GM12878 (cell line): ENCODE data around the gene XPO5. TPM values are rescaled to one million over a fixed set of nuclear protein-coding genes. Genes with fewer than 3 reads are reported as not detected.

Experiments used
- ATAC-seq: fragments of 200-7000 bp; cut with Tn5 transposase; 3 replicates; pipeline ENCODE4 v1.9.1; 2020; ENCODE audit warnings: mild to moderate bottlenecking, moderate library complexity
- BruUV-seq: library from RNA; stranded (reverse); fragments of 400-500 nt; replicated peaks from 2 replicates; lab custom pipeline; 2021; lab: Mats Ljungman, UMichigan
- CTCF ChIA-PET: fragments of 300-600 bp; sonication (Branson Sonifier 250); formaldehyde crosslinking; extraction: SDS; loops from one replicate; lab custom pipeline; 2021; ENCODE audit warnings: inconsistent platforms; lab: Yijun Ruan, JAX
- POLR2A ChIA-PET: fragments of 350-600 bp; formaldehyde crosslinking; extraction: SDS; loops from one replicate; lab custom pipeline; 2021; ENCODE audit warnings: inconsistent platforms; lab: Charles Lee
- RAD21 ChIA-PET: fragments of 300-600 bp; sonication (Branson Sonifier 250); formaldehyde crosslinking; loops from one replicate; lab custom pipeline; 2023; ENCODE audit warnings: antibody characterized with exemption; ENCODE audit not compliant: unreplicated experiment; lab: Charles Lee
- SMC1A ChIA-PET: fragments of 300-600 bp; sonication (Branson Sonifier 250); formaldehyde crosslinking; loops from one replicate; lab custom pipeline; 2023; ENCODE audit not compliant: unreplicated experiment, uncharacterized antibody; lab: Charles Lee
- DNase-seq: peaks from one replicate; pipeline ENCODE4 v3.0.0-alpha.2; 2011; ENCODE audit warnings: low read depth, low spot score
- FAIRE-seq: peaks from 3 replicates; lab custom pipeline; 2011; peaks lifted over from hg19 to GRCh38; lab: Jason Lieb, UNC
- H2AFZ ChIP-seq: 2 replicates; pipeline ENCODE4 v1.6.0; 2011; ENCODE audit warnings: low read depth, low read length, control low read depth; ENCODE audit not compliant: control insufficient read depth
- H3K27ac ChIP-seq: 2 replicates; pipeline ENCODE4 v1.5.1; 2011; ENCODE audit warnings: control low read depth; ENCODE audit not compliant: control insufficient read depth, insufficient read depth
- H3K27me3 ChIP-seq, 2 experiments: replicated peaks in 1 of 2; 2 replicates each; pipeline versions ENCODE4 v1.6.0 to v1.6.1; 2011; ENCODE audit warnings: low read length in 1 of 2; ENCODE audit not compliant: control insufficient read depth in 2 of 2, insufficient read depth in 2 of 2
- H3K36me3 ChIP-seq, 2 experiments: 2 replicates each; pipeline ENCODE4 v1.5.1; 2011; ENCODE audit warnings: low read length in 1 of 2; ENCODE audit not compliant: control insufficient read depth in 2 of 2, insufficient read depth in 2 of 2
- H3K4me1 ChIP-seq: 2 replicates; pipeline ENCODE4 v1.6.1; 2011; ENCODE audit warnings: mild to moderate bottlenecking, low read length, moderate library complexity, mixed read lengths; ENCODE audit not compliant: control insufficient read depth, insufficient read depth
- H3K4me2 ChIP-seq: 2 replicates; pipeline ENCODE4 v1.6.0; 2011; ENCODE audit warnings: control low read depth; ENCODE audit not compliant: control insufficient read depth, insufficient read depth
- H3K4me3 ChIP-seq: fragments of 200-600 bp; sonication (generic); 2 replicates; pipeline ENCODE4 v1.5.1; 2016
- H3K79me2 ChIP-seq: 2 replicates; pipeline ENCODE4 v1.6.0; 2011; ENCODE audit warnings: low read length; ENCODE audit not compliant: control insufficient read depth, insufficient read depth
- H3K9ac ChIP-seq: 2 replicates; pipeline ENCODE4 v1.8.0; 2011; ENCODE audit warnings: low read length, control low read depth, mixed read lengths; ENCODE audit not compliant: control insufficient read depth, insufficient read depth
- H3K9me3 ChIP-seq: replicated peaks from 3 replicates; pipeline ENCODE4 v1.5.1; 2011; ENCODE audit warnings: mild to moderate bottlenecking, low read length; ENCODE audit not compliant: control insufficient read depth, insufficient read depth
- H4K20me1 ChIP-seq: 2 replicates; pipeline ENCODE4 v1.6.0; 2011; ENCODE audit not compliant: control insufficient read depth, insufficient read depth
- KLF5 ChIP-seq: fragments of 450-650 bp; IDR thresholded peaks from 2 replicates; pipeline ENCODE4 v1.6.1; 2014; ENCODE audit warnings: mild to moderate bottlenecking; ENCODE audit not compliant: partially characterized antibody
- POLR2A ChIP-seq: IDR thresholded peaks from 2 replicates; pipeline ENCODE4 v1.6.1; 2011; ENCODE audit warnings: low read depth, mild to moderate bottlenecking, low read length
- RCOR1 ChIP-seq: conservative IDR thresholded peaks from 2 replicates; pipeline ENCODE4 v1.6.1; 2012; ENCODE audit warnings: low read depth, low read length, improper control_type of control experiment
- TCF3 ChIP-seq: IDR thresholded peaks from 2 replicates; pipeline ENCODE4 v1.6.1; 2012; ENCODE audit warnings: low read depth, mild to moderate bottlenecking, low read length, borderline replicate concordance; ENCODE audit not compliant: insufficient read depth
- USF2 ChIP-seq: IDR thresholded peaks from 2 replicates; pipeline ENCODE4 v1.6.1; 2011; ENCODE audit warnings: low read depth, low read length, improper control_type of control experiment, borderline replicate concordance
- WGBS: methylation state at CpG from one replicate; pipeline ENCODE4 v1.1.6; 2016; ENCODE audit warnings: low lambda C conversion rate; ENCODE audit not compliant: insufficient replicate concordance, insufficient coverage; ENCODE audit errors: missing lambda C conversion rate; 5-methylcytosine and 5-hydroxymethylcytosine counted together
- in situ Hi-C: fragments of 300-500 bp; cut with MboI; formaldehyde crosslinking; loops from 9 replicates; pipeline ENCODE4 v1.14.3; 2018; ENCODE audit warnings: mixed read lengths
- intact Hi-C: fragments of 100-400 bp; cut with micrococcal nuclease; formaldehyde crosslinking; loops from one replicate; pipeline ENCODE4 v1.14.2; 2022; ENCODE audit not compliant: unreplicated experiment
- polyA plus RNA-seq, 11 experiments: library from polyadenylated mRNA; depleted of rRNA in 4 of 11; unstranded in 6 of 11; stranded (reverse) in 5 of 11; fragments of >200 nt; fragmentation: Nextera tagmentation in 4 of 11; fragmentation: Illumina TruSeq in 1 of 11; extraction: Ambion mirVana in 4 of 11; extraction: Trizol in 1 of 11; gene quantifications; 1 replicate in 1 of 11; 2 replicates in 10 of 11; pipeline versions ENCODE4 v1.2.1 to v1.2.3, GENCODE V29; 2011 to 2016; ENCODE audit warnings: inconsistent platforms in 2 of 11, missing spikeins in 2 of 11, low read depth in 1 of 11
- total RNA-seq, 4 experiments: library from RNA; depleted of rRNA in 3 of 4; stranded (reverse); fragments of >200 nt in 3 of 4; fragmentation: Illumina TruSeq in 1 of 4; extraction: Trizol in 1 of 4; gene quantifications; 2 replicates each; pipeline versions ENCODE4 v1.2.1 to v1.2.3, GENCODE V29; 2013 to 2021

Gene XPO5
- total and polyA plus RNA-seq, 10 of the 15 experiments (the other 5 are each of a cell fraction or from before 2014, with no cell fraction given), result 11.3 to 76.0 (median 41.6) TPM

GRCh38 chr6:43623880-43624785 is 48.3 kb upstream of the XPO5 start:
- no peak overlapping the region for H3K27ac ChIP-seq
- RAD21 ChIA-PET, result no interaction called here
- peaks cover 22% of the 10 kb centered on the region for H3K79me2 ChIP-seq
- CTCF ChIA-PET, result interaction anchor here (1.0 kb wide), 1 partner anchor 142 kb away, joined by 3 read pairs; no protein-coding TSS in a partner anchor
- H2AFZ ChIP-seq, result no peak overlapping the region
- no peaks in the 10 kb centered on the region for H4K20me1 ChIP-seq
- H3K9me3 ChIP-seq, result no peaks in the 10 kb centered on the region
- DNase-seq (no peak), ATAC-seq (no peak), FAIRE-seq (no peak)
- H3K9ac ChIP-seq, result no peak overlapping the region
- H3K36me3 ChIP-seq, result peaks cover 20 to 53% of the 10 kb centered on the region in 2 experiments
- WGBS, result 94% methylated on average over 12 of the region's 12 CpGs
- no peak for TF ChIP-seq TCF3
- TF ChIP-seq RCOR1, result no peak
- 0 out of 2 replicates have a peak, but pooled peaks have one; percentile 36 for TF ChIP-seq POLR2A
- TF ChIP-seq USF2, result no peak
- no peak for TF ChIP-seq KLF5
- SMC1A ChIA-PET, result no interaction called here
- in situ Hi-C loops, result no loop called here
- POLR2A ChIA-PET, result interaction anchor here (0.6 kb wide), 1 partner anchor 51 kb away, joined by 3 read pairs; no protein-coding TSS in a partner anchor
- H3K4me1 ChIP-seq, result peaks cover 9% of the 10 kb centered on the region
- BruUV-seq, result no TSS peak
- no peak overlapping the region for H3K4me3 ChIP-seq
- H3K27me3 ChIP-seq, result no peaks in the 10 kb centered on the region
- H3K4me2 ChIP-seq, result no peak overlapping the region
- intact Hi-C loops, result no loop called here
